Suppressor macrophage treated with lipopolysaccharide for 4 hours (primary cell): ENCODE results near the gene PYGO2.

Experiments
- DNase-seq: peaks from one replicate; pipeline ENCODE4 v3.0.0-alpha.2; 2020

Gene PYGO2

DNA sequence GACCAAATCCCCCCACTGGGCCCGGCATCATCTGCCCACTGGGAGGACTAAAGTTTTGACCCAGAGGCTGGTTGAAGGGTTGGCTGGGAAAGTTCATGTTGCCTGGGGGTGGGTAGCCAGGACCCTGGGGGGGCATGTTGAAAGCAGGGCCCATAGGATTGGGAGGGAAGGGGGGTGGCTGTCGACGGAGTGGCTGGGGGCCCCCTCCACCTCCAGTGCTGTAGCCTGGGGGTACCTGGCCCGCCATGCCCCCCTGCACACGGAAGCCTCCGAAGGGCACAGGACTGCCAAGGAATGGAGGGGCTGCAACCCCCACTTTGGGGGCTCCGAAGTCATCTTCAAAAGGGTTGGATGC lies 2.2 kb downstream of the PYGO2 start:
- DNase-seq = no peak

DNA sequence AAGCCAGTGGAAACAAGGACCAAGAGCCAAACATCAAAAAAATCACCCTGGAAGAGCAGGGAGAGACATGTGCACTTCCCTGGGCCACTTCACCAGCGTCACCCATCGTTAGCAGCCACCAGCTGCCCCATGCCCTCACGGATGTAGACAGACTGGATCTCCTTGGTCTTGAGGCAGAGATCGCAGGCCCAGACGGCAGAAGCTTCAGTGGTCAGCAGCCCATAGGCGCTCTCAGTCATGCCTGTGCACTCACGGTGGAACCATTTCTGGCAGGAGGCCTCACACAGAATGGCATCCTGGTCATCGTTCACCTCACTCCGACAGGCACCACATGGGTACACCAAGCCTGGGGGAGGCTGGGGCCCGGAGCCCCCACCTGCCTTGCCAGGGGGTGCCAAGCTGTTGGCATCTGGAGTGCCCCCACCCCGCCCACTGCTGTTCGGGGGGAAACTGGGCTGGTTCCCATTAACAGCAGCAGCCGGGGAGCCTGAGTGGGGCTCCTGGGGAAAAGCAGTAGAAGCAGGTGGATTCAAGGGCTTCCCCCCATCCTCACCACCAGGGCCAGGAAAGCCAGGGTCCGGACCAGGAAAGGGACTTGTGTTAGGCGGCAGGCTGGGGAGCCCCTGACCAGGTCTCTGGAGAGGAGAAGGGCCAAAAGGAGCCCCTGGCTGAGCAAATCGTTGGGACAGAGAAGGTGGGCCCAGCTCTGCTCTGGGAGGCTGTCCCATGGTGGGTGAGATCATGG lies 2.7 kb downstream of the PYGO2 start:
- no peak for DNase-seq

DNA sequence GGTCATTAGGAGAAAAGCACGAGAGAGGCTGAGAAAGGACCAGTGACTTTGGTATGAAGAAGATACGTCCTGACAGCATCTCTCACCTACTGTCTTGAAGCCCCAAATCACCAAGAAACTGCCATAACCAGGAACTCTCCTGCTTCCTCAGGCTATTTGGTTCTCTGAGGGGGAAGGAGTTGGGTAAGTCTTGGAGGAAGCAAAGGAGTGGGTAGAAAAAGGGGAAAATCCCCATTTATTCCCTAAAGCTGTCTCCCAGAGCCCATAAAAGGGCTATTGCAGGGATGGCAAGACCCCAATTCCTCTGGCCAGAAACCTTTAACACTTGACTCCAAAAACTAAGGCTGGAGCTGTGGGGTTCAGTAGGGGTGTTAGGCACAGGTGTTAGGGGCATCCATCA lies 3.5 kb downstream of the PYGO2 start:
- DNase-seq = no peak

GRCh38 chr1:154957091-154957657 lies 4.4 kb downstream of the PYGO2 start:
- DNase-seq = no peak

GRCh38 chr1:154956544-154956941 lies 5.0 kb downstream of the PYGO2 start:
- no peak for DNase-seq

DNA sequence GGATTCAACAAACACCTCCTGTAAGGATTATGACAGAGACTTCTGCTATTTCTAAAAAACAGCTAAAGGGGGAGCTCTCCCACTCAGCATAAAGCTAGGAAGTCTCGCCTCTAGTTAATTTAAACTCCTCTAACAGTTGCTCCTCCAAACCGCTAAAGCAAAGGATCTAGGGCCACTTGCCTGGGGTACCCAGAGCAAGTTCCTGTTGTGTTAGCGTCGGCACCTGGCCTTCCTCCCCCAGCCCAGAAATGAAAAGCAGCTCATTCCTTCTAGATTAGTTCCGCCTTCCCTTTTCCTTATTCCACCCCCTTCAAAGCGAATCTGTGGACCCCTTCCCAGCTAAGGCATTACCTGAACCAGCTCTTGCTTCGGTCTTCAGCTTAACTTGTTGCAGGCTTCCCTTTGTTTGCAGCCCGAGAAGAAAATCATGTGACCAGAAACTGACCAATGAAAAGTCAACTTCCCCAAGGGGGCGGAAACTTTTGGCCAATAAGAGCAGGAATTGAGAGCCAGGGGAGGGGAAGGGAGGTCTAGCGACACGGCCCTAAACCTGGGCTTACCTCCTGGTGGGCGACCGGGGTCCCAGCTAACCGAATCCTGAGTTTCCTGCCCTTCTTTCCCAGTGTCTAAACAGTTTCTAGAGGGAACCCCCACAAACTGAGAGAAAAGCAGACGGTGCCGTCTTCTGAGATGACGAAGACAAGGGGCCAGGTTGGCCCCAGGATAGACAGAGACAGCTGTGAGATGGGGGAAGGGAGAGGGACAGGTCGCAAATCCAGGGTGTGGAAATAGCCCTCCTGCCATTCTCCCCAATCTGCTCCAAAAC lies 5.7 kb downstream of the PYGO2 start, which contains the start of gene PBXIP1:
Gene PBXIP1, minus strand, starts transcription at position 382 of the 826 bp plus-strand sequence. CDS start 2,378 bp downstream, outside the sequence.
- peak; percentile 89 for DNase-seq

DNA sequence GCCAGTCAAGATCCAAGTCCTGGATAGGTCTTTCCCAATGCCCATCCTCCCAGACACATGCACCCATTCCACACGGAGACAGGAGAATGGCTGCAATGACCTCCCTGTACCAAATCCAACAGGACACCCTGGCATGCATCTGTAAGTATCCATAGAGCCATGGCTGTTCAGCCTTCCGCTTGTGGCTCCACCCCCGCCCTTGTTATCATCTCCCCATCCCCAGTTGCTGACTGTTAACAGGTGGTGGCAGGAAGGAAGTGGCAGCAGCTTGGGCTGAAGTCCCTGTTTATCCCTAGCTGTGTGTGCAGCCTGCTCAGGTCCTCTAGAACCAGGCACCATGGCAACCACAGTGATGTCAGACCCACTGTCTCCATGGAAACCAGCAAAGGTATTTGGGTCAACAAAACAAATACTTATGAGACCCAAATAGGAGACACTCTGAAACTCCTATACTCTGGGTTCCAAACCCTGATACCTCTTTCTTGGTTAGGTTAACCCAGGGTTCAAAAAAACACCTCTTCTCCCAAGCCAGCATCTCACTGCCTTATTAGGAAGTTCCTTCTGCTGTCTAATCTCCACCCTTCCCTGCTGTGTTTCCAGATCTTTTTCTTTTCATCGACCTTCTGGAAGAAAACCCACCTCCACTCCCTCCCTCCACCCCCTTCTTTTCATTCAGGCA lies 6.4 kb downstream of the PYGO2 start:
- DNase-seq = no peak

GRCh38 chr1:154954541-154954940 lies 7.0 kb downstream of the PYGO2 start:
- no peak for DNase-seq

- no peak for DNase-seq
These were observed 8.0 kb downstream of the PYGO2 start for GRCh38 chr1:154953611-154954038.

DNA sequence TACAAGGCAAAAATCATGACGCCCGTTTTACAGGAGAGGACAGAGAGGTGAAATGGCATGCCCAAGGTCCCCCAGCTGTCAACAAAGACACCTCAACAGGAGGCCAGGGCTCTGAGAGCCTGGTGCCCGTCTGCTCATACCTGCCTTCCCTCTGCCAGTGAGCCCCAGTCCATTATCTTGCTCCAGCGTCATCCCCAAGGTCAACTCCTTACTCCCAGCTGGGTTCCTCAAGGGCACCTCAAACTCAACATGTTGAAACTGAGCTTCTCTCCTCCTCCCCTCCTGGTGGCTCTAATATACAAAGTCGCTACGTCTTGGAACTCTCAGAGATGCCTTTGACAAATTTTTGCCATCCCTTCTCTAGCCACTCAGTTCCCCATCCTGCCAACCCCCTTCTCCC lies 8.9 kb downstream of the PYGO2 start:
- DNase-seq = no peak

- DNase-seq = no peak
These were observed 9.5 kb downstream of the PYGO2 start for GRCh38 chr1:154951901-154952657.

- no peak for DNase-seq
These were observed 13.5 kb downstream of the PYGO2 start for GRCh38 chr1:154948079-154948478.

DNA sequence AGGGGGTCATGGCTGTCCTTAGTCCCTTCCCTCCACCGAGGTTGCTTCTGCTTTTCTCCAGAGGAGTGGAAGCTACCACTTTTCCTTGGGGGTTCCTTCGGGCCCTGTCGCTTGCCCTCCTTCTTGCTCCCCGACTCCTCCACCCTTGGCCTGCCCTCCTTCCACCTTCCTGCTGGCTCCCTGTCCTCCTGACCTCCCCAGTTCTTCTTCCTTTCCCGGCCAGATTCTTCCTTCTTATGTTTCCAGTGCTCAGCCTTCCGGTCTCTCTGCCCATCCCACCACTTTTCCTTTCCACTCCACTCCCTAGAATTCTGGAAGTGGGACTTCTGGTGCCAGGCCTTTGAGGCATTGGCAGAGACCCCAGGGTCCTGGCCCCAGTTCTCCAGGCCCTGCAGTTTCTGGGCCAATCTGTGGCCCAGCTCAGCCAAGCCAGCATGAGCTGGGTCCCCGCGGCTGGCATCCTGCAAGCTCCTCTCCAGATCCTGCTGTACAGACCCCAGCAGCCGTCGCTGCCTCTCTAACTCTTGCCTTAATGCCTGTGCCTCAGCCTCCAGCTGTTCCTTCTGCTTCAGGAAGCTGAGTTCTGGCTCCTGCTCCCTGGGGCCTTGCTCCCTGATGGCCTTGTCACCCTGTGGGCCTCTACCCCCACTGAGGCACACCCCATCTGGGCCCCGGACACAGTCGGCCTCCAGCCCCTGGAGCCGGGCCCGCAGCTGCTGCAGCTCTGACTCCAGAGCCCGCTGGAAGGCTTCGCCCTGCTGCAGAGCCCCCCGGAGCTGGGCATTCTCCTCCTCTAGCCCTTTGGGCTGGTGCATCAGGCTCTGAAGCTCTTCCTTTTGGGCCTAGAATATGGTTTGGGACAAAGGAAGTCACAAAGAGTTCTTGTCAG lies 15.4 kb downstream of the PYGO2 start:
- no peak for DNase-seq

DNA sequence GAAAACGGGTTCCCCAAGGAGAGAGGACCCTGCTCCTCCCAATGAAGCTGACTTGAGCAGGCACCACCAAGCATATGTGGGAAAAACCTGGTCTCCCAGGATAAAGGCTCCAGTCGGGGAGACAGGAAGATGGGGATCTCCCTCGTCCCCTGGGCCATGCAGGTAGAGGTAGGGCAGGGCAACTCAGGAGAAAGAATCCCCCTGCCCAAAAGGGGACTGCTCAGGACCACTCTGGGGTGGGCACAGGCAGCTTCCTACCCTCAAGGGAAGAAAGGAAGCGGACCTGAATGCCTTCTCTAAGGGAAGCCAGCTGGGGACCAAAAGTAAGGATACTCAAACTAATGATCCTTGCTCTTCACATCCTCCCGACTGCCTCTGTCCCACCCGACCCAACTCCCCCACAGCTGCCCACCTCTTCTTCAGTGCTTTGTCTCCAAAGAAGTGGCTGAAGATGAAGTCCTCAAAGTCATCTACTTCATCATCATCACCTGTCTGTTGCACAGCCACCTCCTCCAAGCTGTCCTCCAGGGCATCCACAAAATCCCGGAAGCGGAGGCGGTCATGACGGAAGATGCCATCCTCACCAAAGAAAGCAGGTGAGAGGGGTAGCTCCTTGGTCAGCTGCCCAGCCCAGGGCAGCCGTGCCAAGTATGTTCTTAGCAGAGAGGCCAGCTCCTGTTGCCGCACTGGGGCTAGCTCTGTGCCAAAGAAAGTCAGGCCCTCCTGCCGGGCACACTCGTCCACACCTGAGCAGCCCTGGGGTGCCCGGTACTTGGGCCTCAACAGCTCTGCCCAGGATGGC lies 16.2 kb downstream of the PYGO2 start:
- no peak for DNase-seq

- no peak for DNase-seq
These were observed 17.0 kb downstream of the PYGO2 start for GRCh38 chr1:154944401-154945159.

DNA sequence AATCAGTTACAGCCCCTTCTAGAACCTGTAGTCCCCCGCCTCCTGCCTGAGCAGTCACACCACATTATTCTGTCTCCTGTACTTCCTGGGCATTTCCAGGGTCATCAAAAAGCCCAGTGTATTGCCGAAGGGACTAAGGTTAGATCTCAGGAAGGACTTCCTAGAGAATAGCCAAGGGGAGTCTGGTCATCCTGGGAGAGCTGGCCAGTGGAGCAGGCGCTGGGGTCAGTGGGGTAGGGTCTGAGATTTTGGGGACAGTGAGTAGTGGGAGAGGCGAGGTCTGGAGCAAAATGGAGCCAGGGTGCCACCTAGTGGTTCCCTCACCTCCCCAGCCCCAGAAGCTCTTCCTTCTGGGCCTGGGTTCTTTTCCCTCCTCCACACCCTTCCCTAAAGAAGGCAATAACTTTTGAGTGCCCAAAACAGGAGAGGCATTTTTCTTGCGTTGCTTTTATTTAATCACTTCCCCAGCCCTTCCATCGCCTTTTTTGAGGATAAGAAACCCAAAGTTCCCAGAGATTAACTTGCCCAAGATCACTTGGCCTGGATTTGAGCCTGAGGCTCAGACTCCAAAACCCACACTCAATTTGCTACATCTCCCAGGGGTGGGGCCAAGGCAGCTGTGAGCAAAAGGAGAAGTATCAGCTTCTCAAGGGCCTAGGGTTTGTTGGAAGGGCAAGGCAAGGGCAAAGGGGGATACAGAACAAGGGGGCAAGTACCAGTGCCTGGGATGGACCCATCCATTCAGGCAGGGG lies 17.8 kb downstream of the PYGO2 start:
- DNase-seq = peak; percentile 49

- DNase-seq = no peak
These were observed 20.1 kb downstream of the PYGO2 start for GRCh38 chr1:154941333-154942013.

- DNase-seq = no peak
These were observed 20.9 kb downstream of the PYGO2 start for GRCh38 chr1:154940651-154941194.
